ENCODE results near the gene RBM38. TPM values are rescaled to one million over a fixed set of nuclear protein-coding genes. Genes with fewer than 3 reads are reported as not detected.
A peak's percentile ranks its signal among the peaks of the same experiment; 100 is the strongest.

The RBM38 gene
- total and polyA plus RNA-seq, 9 donors = 6.3 to 77.6 (median 36.6) TPM

- Histone ChIP-seq H3K27me3 (no peaks in the 10 kb centered on the region), H3K27ac (peak overlapping the region in 1 of 2 donors; percentile 48), H3K9me3 (no peaks in the 10 kb centered on the region), H3K4me3 (no peak overlapping the region), H3K4me1 (ENCODE audit: insufficient read depth) (peaks cover 8% of the 10 kb centered on the region), H3K36me3 (no peaks in the 10 kb centered on the region)
- intact Hi-C loops (cut with DNase I) = no loop called here
- TF ChIP-seq EP300 (IDR thresholded peaks at IDR 0.05) (no peak), CTCF (IDR thresholded peaks at IDR 0.05) (no peak), POLR2A (IDR thresholded peaks at IDR 0.05) (no peak)
- DNase-seq = peak in 1 of 5 donors; percentile 40
- WGBS, 3 donors = 56 to 73% (median 60%) methylated on average over 25 to 29 of the region's 29 CpGs
Measured at GRCh38 chr20:57408536-57409233, 17.5 kb downstream of the RBM38 start.

GRCh38 chr20:57409316-57409671, 18.1 kb downstream of the RBM38 start:
- WGBS, 3 donors = 49 to 67% (median 54%) methylated on average over 16 of the region's 16 CpGs
- DNase-seq = peak in 3 of 5 donors; percentile 47 to 66 (median 60)
- Histone ChIP-seq H3K27me3 (no peaks in the 10 kb centered on the region), H3K4me1 (ENCODE audit: insufficient read depth) (peaks cover 8% of the 10 kb centered on the region), H3K36me3 (no peaks in the 10 kb centered on the region), H3K9me3 (no peaks in the 10 kb centered on the region), H3K27ac (peak overlapping the region in 1 of 2 donors; percentile 48), H3K4me3 (no peak overlapping the region)
- intact Hi-C loops (cut with DNase I) = no loop called here
- TF ChIP-seq EP300 (IDR thresholded peaks at IDR 0.05) (no peak), CTCF (IDR thresholded peaks at IDR 0.05) (no peak), POLR2A (IDR thresholded peaks at IDR 0.05) (no peak)

GRCh38 chr20:57409672-57410397, 18.6 kb downstream of the RBM38 start:
- Histone ChIP-seq H3K4me3 (no peak overlapping the region), H3K4me1 (ENCODE audit: insufficient read depth) (peaks cover 10% of the 10 kb centered on the region), H3K27me3 (no peaks in the 10 kb centered on the region), H3K9me3 (no peaks in the 10 kb centered on the region), H3K27ac (peak overlapping the region in 1 of 2 donors; percentile 19), H3K36me3 (no peaks in the 10 kb centered on the region)
- 44 to 66% (median 56%) methylated on average over 14 of the region's 14 CpGs for WGBS, 3 donors
- no peak for DNase-seq
- intact Hi-C loops (cut with DNase I) = no loop called here
- no peak for TF ChIP-seq CTCF (IDR thresholded peaks at IDR 0.05)
- TF ChIP-seq POLR2A (IDR thresholded peaks at IDR 0.05) = no peak
- no peak for TF ChIP-seq EP300 (IDR thresholded peaks at IDR 0.05)

- intact Hi-C loops (cut with DNase I) = no loop called here
- no peaks in the 10 kb centered on the region for H3K27me3 ChIP-seq
- no peaks in the 10 kb centered on the region for H3K36me3 ChIP-seq
- H3K4me3 ChIP-seq = no peak overlapping the region
- peak overlapping the region in 1 of 2 donors; percentile 19 for H3K27ac ChIP-seq
- DNase-seq = no peak
- 83 to 89% (median 88%) methylated on average over 15 of the region's 15 CpGs for WGBS, 3 donors
- no peak for TF ChIP-seq POLR2A (IDR thresholded peaks at IDR 0.05)
- TF ChIP-seq CTCF (IDR thresholded peaks at IDR 0.05) = no peak
- TF ChIP-seq EP300 (IDR thresholded peaks at IDR 0.05) = no peak
- H3K9me3 ChIP-seq = no peaks in the 10 kb centered on the region
- peaks cover 15% of the 10 kb centered on the region for H3K4me1 ChIP-seq (ENCODE audit: insufficient read depth)
Measured at GRCh38 chr20:57410398-57410920, 19.3 kb downstream of the RBM38 start.
